Measurements from ENCODE around the gene FOCAD.

- TF ChIP-seq EZH2 (IDR thresholded peaks at IDR 0.05; ENCODE audit: insufficient read depth, poor library complexity, severe bottlenecking), result no peak
- no peak for TF ChIP-seq EZH2phosphoT487 (IDR thresholded peaks at IDR 0.05; ENCODE audit: insufficient read depth, low read depth)
Observed at GRCh38 chr9:20972684-20973083, 288.6 kb downstream of the FOCAD start.

Measured in GM23248 (cell line).